Right ventricle myocardium superior (tissue), 1 donor: Measurements from ENCODE around the gene FAM47E. TPM values are rescaled to one million over a fixed set of nuclear protein-coding genes. Genes with fewer than 3 reads are reported as not detected.
"Not testable (repeated sequence)": the region's sequence is repeated elsewhere in the genome, so short reads cannot be mapped to it uniquely, and the experiment has no call there.

Source experiments
- ATAC-seq: fragments of 200-7000 bp; cut with Tn5 transposase; one replicate; pipeline ENCODE4 v1.9.1; 2020; ENCODE audit warnings: mild to moderate bottlenecking; ENCODE audit not compliant: poor library complexity
- DNase-seq: peaks from one replicate; pipeline ENCODE4 v3.0.0-alpha.2; 2020
- intact Hi-C: fragments of 100-400 bp; cut with DNase I; formaldehyde crosslinking; loops from one replicate; pipeline ENCODE4 v1.11.2; 2022
- total RNA-seq: library from RNA; stranded (reverse); fragmentation: NEBNext Ultra II Directional; extraction: Animal tissue kit (Norgen Biotek cat#: 25700); gene quantifications from one replicate; pipeline ENCODE4 v1.2.1, GENCODE V29; 2021
- donor health status: DM: no; HTN: yes; CAD: no; lungs with severe emphysema.

FAM47E gene
- total RNA-seq, 1 donor from 2014 or later: 2.0 TPM

- ATAC-seq (no peak), DNase-seq (no peak)
- intact Hi-C loops: no loop called here
These were observed 34.3 kb upstream of the FAM47E start for GRCh38 chr4:76216975-76217814.

- ATAC-seq (peak; percentile 68), DNase-seq (no peak)
- intact Hi-C loops: no loop called here
These were observed 32.0 kb upstream of the FAM47E start for GRCh38 chr4:76219299-76220055.

- no peak for DNase-seq
- no peak for ATAC-seq
- intact Hi-C loops: no loop called here
These were observed 27.4 kb upstream of the FAM47E start for GRCh38 chr4:76224171-76224570.

- ATAC-seq (no peak), DNase-seq (no peak)
- intact Hi-C loops: no loop called here
These were observed 25.1 kb upstream of the FAM47E start for GRCh38 chr4:76226418-76226817.

GRCh38 chr4:76232681-76233080, 18.8 kb upstream of the FAM47E start:
- DNase-seq (no peak), ATAC-seq (no peak)
- intact Hi-C loops: no loop called here

- no peak for ATAC-seq
- DNase-seq: no peak
- intact Hi-C loops: no loop called here
These were observed 18.4 kb upstream of the FAM47E start for GRCh38 chr4:76233083-76233482.

- ATAC-seq (no peak), DNase-seq (no peak)
- intact Hi-C loops: no loop called here
These were observed 18.0 kb upstream of the FAM47E start for GRCh38 chr4:76233529-76233928.

- ATAC-seq (no peak), DNase-seq (no peak)
- intact Hi-C loops: no loop called here
These were observed 17.4 kb upstream of the FAM47E start for GRCh38 chr4:76233967-76234678.

- ATAC-seq (no peak), DNase-seq (no peak)
- intact Hi-C loops: no loop called here
These were observed 16.9 kb upstream of the FAM47E start for GRCh38 chr4:76234679-76235044.

GRCh38 chr4:76235407-76235806, 16.1 kb upstream of the FAM47E start:
- ATAC-seq: no peak
- intact Hi-C loops: no loop called here
- DNase-seq: no peak

GRCh38 chr4:76235915-76236314, 15.6 kb upstream of the FAM47E start:
- ATAC-seq (no peak), DNase-seq (no peak)
- intact Hi-C loops: no loop called here

- peak; percentile 87 for ATAC-seq
- no peak for DNase-seq
- intact Hi-C loops: no loop called here
These were observed 13.3 kb upstream of the FAM47E start for GRCh38 chr4:76238236-76238635.

- intact Hi-C loops: no loop called here
- DNase-seq (no peak), ATAC-seq (no peak)
These were observed 12.8 kb upstream of the FAM47E start for GRCh38 chr4:76238701-76239100.

- DNase-seq: no peak
- ATAC-seq: no peak
- intact Hi-C loops: no loop called here
These were observed 11.3 kb upstream of the FAM47E start for GRCh38 chr4:76240236-76240635.

GRCh38 chr4:76243877-76244276, 7.6 kb upstream of the FAM47E start:
- ATAC-seq, DNase-seq, intact Hi-C loops: not testable (repeated sequence)

GRCh38 chr4:76246025-76246424, 5.5 kb upstream of the FAM47E start:
- DNase-seq (no peak), ATAC-seq (peak; percentile 49)
- intact Hi-C loops: no loop called here

GRCh38 chr4:76246852-76247251, 4.7 kb upstream of the FAM47E start:
- DNase-seq (no peak), ATAC-seq (no peak)
- intact Hi-C loops: no loop called here

- DNase-seq: no peak
- ATAC-seq: peak; percentile 35
- intact Hi-C loops: no loop called here
These were observed 559 bp upstream of the FAM47E start for GRCh38 chr4:76250962-76251361.

- no peak for DNase-seq
- no peak for ATAC-seq
- intact Hi-C loops: no loop called here
These were observed 741 bp downstream of the FAM47E start for GRCh38 chr4:76252271-76252653.

GRCh38 chr4:76253511-76253910, 2.0 kb downstream of the FAM47E start:
- no peak for DNase-seq
- ATAC-seq: no peak
- intact Hi-C loops: no loop called here
